ENCODE data around the gene TNFRSF8. TPM values are rescaled to one million over a fixed set of nuclear protein-coding genes. Genes with fewer than 3 reads are reported as not detected.

Gene TNFRSF8
- polyA plus RNA-seq, 2 of the 4 experiments (the other 2 are of a cell fraction): 0.05 TPM; not detected in 1

DNA sequence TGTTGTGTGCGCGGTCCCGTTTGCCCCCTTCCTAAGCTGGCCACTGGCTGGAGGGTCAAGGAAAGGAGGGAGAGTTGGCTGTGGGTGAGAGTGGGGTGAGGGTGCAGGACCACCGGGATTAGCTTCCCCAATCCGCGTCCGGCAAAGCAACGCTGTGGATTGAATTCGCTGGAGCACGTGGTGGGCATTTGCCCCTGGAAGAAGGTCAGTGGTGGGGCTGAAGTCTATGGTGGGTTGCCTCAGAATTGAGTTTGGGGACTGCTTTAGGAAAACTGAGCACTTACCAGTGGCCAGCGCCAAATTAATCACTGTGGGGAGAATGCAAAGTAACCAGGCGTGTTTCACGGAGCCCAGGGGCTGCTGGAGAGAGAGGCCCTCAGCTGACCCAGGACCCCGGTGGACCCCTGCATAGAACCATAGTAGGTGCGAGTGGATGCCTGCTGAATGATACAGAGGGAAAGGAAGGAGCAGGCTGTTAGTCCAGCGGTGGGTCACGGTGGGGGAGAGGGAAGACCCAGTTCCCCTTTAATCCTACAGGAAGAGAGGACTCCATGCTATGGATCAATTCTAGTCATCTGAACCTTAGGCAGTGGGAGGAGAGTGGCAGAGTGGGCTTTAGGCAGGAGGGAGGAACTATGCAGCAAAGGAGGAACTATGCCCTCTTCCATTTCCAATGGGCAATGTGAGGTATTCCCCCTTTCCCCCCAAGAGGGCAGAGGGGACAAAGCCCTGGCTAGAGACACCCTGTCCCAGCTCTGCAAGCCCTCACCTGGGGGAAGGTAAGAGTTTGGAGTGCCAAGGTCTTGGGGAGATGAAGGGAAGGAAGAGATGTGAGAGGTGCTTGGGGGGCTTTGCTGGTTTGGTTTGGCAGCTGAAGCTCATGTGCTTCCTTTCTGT lies 1.2 kb downstream of the TNFRSF8 start:
- POLR2A ChIA-PET: no interaction called here
- TF ChIP-seq PHF8 (IDR thresholded peaks at IDR 0.05; ENCODE audit: borderline replicate concordance, low read depth) (no peak), EHMT2 (IDR thresholded peaks at IDR 0.05; ENCODE audit: low read depth) (no peak), GATA3 (IDR thresholded peaks at IDR 0.05; ENCODE audit: borderline replicate concordance) (no peak), TFCP2L1 (CRISPR knock-in tag; IDR thresholded peaks at IDR 0.05) (no peak), KDM5A (IDR thresholded peaks at IDR 0.05) (no peak), MAFK (IDR thresholded peaks at IDR 0.05; ENCODE audit: partially characterized antibody) (no peak), ZSCAN20 (CRISPR knock-in tag; IDR thresholded peaks at IDR 0.05) (no peak), MYC (IDR thresholded peaks at IDR 0.05; ENCODE audit: borderline replicate concordance, low read length) (no peak), BHLHE40 (IDR thresholded peaks at IDR 0.05; ENCODE audit: low read depth, low read length) (no peak), NR3C1 (IDR thresholded peaks at IDR 0.05) (no peak), KDM1A (IDR thresholded peaks at IDR 0.05; ENCODE audit: low read depth) (no peak), NPAS2 (CRISPR knock-in tag; IDR thresholded peaks at IDR 0.05; ENCODE audit: borderline replicate concordance) (no peak), SREBF2 (IDR thresholded peaks at IDR 0.05) (no peak), FOXS1 (CRISPR knock-in tag; IDR thresholded peaks at IDR 0.05) (no peak), HOXA7 (CRISPR knock-in tag; IDR thresholded peaks at IDR 0.05) (no peak)
- TF ChIP-seq, protein P1, sequence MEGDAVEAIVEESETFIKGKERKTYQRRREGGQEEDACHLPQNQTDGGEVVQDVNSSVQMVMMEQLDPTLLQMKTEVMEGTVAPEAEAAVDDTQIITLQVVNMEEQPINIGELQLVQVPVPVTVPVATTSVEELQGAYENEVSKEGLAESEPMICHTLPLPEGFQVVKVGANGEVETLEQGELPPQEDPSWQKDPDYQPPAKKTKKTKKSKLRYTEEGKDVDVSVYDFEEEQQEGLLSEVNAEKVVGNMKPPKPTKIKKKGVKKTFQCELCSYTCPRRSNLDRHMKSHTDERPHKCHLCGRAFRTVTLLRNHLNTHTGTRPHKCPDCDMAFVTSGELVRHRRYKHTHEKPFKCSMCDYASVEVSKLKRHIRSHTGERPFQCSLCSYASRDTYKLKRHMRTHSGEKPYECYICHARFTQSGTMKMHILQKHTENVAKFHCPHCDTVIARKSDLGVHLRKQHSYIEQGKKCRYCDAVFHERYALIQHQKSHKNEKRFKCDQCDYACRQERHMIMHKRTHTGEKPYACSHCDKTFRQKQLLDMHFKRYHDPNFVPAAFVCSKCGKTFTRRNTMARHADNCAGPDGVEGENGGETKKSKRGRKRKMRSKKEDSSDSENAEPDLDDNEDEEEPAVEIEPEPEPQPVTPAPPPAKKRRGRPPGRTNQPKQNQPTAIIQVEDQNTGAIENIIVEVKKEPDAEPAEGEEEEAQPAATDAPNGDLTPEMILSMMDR (IDR thresholded peaks at IDR 0.05): no peak
- TF ChIP-seq, protein P2, sequence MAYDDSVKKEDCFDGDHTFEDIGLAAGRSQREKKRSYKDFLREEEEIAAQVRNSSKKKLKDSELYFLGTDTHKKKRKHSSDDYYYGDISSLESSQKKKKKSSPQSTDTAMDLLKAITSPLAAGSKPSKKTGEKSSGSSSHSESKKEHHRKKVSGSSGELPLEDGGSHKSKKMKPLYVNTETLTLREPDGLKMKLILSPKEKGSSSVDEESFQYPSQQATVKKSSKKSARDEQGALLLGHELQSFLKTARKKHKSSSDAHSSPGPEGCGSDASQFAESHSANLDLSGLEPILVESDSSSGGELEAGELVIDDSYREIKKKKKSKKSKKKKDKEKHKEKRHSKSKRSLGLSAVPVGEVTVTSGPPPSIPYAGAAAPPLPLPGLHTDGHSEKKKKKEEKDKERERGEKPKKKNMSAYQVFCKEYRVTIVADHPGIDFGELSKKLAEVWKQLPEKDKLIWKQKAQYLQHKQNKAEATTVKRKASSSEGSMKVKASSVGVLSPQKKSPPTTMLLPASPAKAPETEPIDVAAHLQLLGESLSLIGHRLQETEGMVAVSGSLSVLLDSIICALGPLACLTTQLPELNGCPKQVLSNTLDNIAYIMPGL (CRISPR knock-in tag; IDR thresholded peaks at IDR 0.05; ENCODE audit: borderline replicate concordance): no peak
- TF ChIP-seq, protein P3, sequence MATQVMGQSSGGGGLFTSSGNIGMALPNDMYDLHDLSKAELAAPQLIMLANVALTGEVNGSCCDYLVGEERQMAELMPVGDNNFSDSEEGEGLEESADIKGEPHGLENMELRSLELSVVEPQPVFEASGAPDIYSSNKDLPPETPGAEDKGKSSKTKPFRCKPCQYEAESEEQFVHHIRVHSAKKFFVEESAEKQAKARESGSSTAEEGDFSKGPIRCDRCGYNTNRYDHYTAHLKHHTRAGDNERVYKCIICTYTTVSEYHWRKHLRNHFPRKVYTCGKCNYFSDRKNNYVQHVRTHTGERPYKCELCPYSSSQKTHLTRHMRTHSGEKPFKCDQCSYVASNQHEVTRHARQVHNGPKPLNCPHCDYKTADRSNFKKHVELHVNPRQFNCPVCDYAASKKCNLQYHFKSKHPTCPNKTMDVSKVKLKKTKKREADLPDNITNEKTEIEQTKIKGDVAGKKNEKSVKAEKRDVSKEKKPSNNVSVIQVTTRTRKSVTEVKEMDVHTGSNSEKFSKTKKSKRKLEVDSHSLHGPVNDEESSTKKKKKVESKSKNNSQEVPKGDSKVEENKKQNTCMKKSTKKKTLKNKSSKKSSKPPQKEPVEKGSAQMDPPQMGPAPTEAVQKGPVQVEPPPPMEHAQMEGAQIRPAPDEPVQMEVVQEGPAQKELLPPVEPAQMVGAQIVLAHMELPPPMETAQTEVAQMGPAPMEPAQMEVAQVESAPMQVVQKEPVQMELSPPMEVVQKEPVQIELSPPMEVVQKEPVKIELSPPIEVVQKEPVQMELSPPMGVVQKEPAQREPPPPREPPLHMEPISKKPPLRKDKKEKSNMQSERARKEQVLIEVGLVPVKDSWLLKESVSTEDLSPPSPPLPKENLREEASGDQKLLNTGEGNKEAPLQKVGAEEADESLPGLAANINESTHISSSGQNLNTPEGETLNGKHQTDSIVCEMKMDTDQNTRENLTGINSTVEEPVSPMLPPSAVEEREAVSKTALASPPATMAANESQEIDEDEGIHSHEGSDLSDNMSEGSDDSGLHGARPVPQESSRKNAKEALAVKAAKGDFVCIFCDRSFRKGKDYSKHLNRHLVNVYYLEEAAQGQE (IDR thresholded peaks at IDR 0.05): no peak
- TF ChIP-seq, protein P4, sequence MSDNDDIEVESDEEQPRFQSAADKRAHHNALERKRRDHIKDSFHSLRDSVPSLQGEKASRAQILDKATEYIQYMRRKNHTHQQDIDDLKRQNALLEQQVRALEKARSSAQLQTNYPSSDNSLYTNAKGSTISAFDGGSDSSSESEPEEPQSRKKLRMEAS (IDR thresholded peaks at IDR 0.05): no peak
- FAIRE-seq (no peak), DNase-seq (ENCODE audit: low read depth in 1 of 2, low spot score in 1 of 2) (no peak), ATAC-seq (no peak)
- Histone ChIP-seq H3K9me3 (no peaks in the 10 kb centered on the region), H3K4me2 (no peak overlapping the region), H3K27ac (no peak overlapping the region), H3K4me3 (no peak overlapping the region), H3K4me1 (no peaks in the 10 kb centered on the region)
- CTCF ChIA-PET: no interaction called here
- WGBS (ENCODE audit: missing lambda C conversion rate): 46% methylated on average over 13 of the region's 17 CpGs

All from A549 (cell line).